ENCODE measurements around the gene JAK1. TPM values are rescaled to one million over a fixed set of nuclear protein-coding genes. Genes with fewer than 3 reads are reported as not detected.
A peak's percentile ranks its signal among the peaks of the same experiment; 100 is the strongest.

The JAK1 gene
- total RNA-seq, 3 donors from 2014 or later (not counting 1 experiment from before 2014, with no cell fraction given) = 507 to 626 (median 526) TPM

DNA sequence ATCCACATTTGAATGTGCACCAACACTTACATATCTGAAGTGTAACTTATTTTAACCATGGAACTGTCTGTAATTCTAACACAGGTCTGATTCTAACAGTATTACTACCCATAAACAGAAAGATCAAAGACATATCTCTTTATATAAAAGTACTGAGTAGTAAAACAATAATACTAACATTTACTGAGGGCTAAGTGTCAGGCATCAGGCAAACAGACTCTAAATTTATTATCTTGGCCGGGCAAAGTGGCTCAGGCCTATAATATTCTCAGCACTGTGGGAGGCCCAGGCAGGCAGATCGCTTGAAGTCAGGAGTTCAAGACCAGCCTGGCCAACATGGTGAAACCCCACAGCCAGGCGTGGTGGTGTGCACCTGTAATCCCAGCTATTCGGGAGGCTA is 85.9 kb downstream of the JAK1 start:
- over 99% methylated on average over 4 of the region's 4 CpGs for WGBS (ENCODE audit: insufficient coverage)
- peak overlapping the region; percentile 80 for H3K27ac ChIP-seq (ENCODE audit: low read length)
- H3K27me3 ChIP-seq (ENCODE audit: control insufficient read depth, insufficient read depth, low read length) = no peaks in the 10 kb centered on the region
- no peak for DNase-seq
- TF ChIP-seq, protein P1, sequence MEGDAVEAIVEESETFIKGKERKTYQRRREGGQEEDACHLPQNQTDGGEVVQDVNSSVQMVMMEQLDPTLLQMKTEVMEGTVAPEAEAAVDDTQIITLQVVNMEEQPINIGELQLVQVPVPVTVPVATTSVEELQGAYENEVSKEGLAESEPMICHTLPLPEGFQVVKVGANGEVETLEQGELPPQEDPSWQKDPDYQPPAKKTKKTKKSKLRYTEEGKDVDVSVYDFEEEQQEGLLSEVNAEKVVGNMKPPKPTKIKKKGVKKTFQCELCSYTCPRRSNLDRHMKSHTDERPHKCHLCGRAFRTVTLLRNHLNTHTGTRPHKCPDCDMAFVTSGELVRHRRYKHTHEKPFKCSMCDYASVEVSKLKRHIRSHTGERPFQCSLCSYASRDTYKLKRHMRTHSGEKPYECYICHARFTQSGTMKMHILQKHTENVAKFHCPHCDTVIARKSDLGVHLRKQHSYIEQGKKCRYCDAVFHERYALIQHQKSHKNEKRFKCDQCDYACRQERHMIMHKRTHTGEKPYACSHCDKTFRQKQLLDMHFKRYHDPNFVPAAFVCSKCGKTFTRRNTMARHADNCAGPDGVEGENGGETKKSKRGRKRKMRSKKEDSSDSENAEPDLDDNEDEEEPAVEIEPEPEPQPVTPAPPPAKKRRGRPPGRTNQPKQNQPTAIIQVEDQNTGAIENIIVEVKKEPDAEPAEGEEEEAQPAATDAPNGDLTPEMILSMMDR (IDR thresholded peaks at IDR 0.05) = no peak
- Mint-ChIP-seq H3K27me3 (ENCODE audit: low read depth in 2 of 2) (no peaks in the 10 kb centered on the region), H3K27ac (peak overlapping the region; percentile 79 to 93), H3K36me3 (peaks cover 13% of the 10 kb centered on the region), H3K4me1 (peaks cover 94 to 98% of the 10 kb centered on the region in 2 donors), H3K9me3 (no peaks in the 10 kb centered on the region), H3K4me3 (peak overlapping the region; percentile 56)
- peaks cover 70% of the 10 kb centered on the region for H3K4me1 ChIP-seq (ENCODE audit: control insufficient read depth, insufficient read depth, low read length)
- H3K4me3 ChIP-seq (ENCODE audit: low read length) = no peak overlapping the region
- intact Hi-C loops (cut with micrococcal nuclease) = loop anchor here (5.0 kb wide), 1 partner anchor 127 kb away; no protein-coding TSS in a partner anchor
- no peaks in the 10 kb centered on the region for H3K9me3 ChIP-seq (ENCODE audit: control insufficient read depth, insufficient read depth, low read length)
- peaks cover 33% of the 10 kb centered on the region for H3K36me3 ChIP-seq (ENCODE audit: control insufficient read depth, insufficient read depth, low read length)
- no peak for ATAC-seq

DNA sequence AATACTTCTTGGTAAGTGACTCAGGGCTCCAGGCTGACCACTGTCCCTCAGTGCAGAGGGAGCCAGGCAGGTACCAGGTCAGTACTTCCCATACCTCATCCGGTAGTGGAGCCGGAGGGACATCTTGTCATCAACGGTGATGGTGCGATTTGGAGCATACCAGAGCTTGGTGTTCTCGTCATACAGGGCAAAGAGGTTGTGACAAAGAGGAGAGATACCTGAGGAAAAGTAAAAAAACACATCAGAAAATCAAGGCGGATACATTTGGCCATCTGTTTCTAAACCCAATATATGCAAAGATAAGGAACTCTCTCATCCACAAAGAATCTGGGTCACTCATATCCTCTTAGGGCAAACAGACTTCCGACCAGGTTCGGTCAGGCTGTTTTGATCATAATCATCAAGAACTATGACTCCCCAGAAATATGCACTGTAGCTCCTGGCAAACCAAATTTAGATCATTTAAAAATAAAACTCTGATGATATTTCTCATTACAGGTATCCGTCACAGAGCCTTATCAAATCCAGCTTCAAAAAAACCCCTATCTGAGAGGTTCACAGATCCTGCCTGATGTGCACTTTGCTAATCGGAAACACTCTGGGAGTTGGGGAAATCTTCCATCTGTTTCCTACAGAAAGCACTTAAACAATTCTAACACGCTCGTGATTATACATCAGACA is 87.3 kb downstream of the JAK1 start:
- peaks cover 43% of the 10 kb centered on the region for H3K36me3 ChIP-seq (ENCODE audit: control insufficient read depth, insufficient read depth, low read length)

DNA sequence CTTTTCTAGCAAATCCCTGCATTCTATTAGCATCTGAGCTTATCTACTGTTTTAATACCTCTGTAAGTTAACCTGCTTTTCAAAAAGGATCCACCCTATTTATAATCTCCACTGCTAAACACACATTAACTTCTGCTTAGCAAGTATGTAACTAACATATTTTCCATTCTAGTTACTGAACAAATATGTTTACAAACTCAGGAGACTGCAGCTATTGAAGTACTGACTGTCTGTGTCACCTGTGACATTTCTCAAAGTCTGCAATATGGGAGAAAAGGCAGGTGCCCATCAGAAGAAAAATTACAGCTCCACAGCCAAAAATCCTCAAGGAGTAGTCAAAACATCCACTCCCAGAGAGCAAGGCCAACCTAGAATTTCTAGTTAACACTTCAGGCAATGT is 88.3 kb downstream of the JAK1 start:
- Mint-ChIP-seq H3K4me3 (peak overlapping the region; percentile 85), H3K9me3 (no peaks in the 10 kb centered on the region), H3K27me3 (ENCODE audit: low read depth in 2 of 2) (no peaks in the 10 kb centered on the region), H3K36me3 (peaks cover 18% of the 10 kb centered on the region), H3K4me1 (peaks cover 92 to 97% of the 10 kb centered on the region in 2 donors), H3K27ac (peak overlapping the region; percentile 79 to 93)
- TF ChIP-seq, protein P1 (IDR thresholded peaks at IDR 0.05) = no peak
- peaks cover 52% of the 10 kb centered on the region for H3K36me3 ChIP-seq (ENCODE audit: control insufficient read depth, insufficient read depth, low read length)
- intact Hi-C loops (cut with micrococcal nuclease) = no loop called here
- DNase-seq (no peak), ATAC-seq (no peak)
- no peak overlapping the region for H3K4me3 ChIP-seq (ENCODE audit: low read length)
- no peaks in the 10 kb centered on the region for H3K9me3 ChIP-seq (ENCODE audit: control insufficient read depth, insufficient read depth, low read length)
- no peaks in the 10 kb centered on the region for H3K27me3 ChIP-seq (ENCODE audit: control insufficient read depth, insufficient read depth, low read length)
- H3K27ac ChIP-seq (ENCODE audit: low read length) = peak overlapping the region; percentile 30
- H3K4me1 ChIP-seq (ENCODE audit: control insufficient read depth, insufficient read depth, low read length) = peaks cover 68% of the 10 kb centered on the region

More for the DNA sequence above, 87.3 kb downstream of the JAK1 start:
- no peaks in the 10 kb centered on the region for H3K9me3 ChIP-seq (ENCODE audit: control insufficient read depth, insufficient read depth, low read length)
- no peak for DNase-seq
- Mint-ChIP-seq H3K4me1 (peaks cover 92 to 97% of the 10 kb centered on the region in 2 donors), H3K27me3 (ENCODE audit: low read depth in 2 of 2) (no peaks in the 10 kb centered on the region), H3K36me3 (peaks cover 18% of the 10 kb centered on the region), H3K4me3 (peak overlapping the region; percentile 62), H3K27ac (peak overlapping the region; percentile 79 to 93), H3K9me3 (no peaks in the 10 kb centered on the region)
- intact Hi-C loops (cut with micrococcal nuclease) = no loop called here
- 81% methylated on average over 10 of the region's 12 CpGs for WGBS (ENCODE audit: insufficient coverage)
- H3K4me3 ChIP-seq (ENCODE audit: low read length) = no peak overlapping the region
- H3K27ac ChIP-seq (ENCODE audit: low read length) = peak overlapping the region; percentile 24
- no peaks in the 10 kb centered on the region for H3K27me3 ChIP-seq (ENCODE audit: control insufficient read depth, insufficient read depth, low read length)
- TF ChIP-seq, protein P1 (IDR thresholded peaks at IDR 0.05) = no peak
- H3K4me1 ChIP-seq (ENCODE audit: control insufficient read depth, insufficient read depth, low read length) = peaks cover 68% of the 10 kb centered on the region
- ATAC-seq = no peak
